ENCODE results near the gene WDR5.

Gene WDR5

DNA sequence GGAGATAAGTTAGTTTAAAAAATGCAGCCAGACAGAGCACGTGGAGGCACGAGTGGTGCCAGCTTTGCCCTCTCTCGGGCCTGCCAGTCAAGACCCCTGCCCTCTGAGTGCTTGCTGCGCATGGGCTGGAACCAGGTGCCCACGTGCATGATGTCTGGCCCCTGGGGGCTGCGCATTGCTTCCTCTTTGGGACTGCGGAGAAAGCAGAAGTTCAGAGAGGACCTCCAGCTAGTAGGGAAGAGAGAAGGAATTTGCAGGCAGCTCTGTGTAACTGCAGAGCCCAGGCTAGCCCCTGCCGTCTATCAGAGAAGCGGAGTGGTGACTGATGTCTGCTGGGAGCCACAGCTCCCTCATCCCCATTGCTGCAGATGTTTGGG is 38.2 kb downstream of the WDR5 start:
- peak; percentile 66 for DNase-seq (ENCODE audit: low spot score)

DNA sequence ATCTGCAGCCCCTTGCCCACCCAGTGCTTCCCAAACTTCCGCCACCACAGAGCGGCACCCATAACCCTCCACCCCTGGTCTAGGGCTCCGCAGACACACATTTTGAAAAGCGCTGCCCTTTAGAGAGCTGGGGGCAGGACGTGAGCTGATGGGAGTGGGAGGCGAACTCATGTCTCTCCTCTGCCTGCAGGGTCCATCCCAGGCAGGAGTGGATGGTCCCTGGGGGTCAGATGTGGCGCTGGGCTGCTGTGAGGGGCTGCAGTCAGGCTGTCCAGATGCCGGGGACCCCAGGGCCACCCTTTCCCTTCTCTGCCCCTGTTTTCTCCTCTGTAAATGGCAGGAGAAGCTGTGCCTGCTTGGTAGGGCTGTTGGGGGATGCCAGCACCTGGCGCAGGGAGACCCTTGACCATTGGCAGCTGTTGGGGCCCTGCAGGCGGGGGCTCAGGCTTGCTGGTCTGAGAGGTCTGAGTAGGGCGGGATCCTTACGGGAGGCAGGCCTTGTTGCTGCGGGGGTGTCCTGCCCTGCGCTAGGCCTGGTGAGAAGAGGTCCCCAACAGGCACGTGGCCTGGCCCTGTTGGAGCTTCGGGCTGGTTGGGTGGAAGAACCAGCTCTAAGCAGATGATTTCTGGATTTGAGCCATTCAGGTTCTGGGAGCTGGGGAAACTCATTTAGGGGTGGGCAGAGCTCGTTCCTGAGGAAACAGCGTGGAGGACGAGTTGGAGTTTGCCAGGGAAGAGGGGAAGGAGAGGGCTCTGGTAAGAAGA is 38.8 kb downstream of the WDR5 start:
- DNase-seq (ENCODE audit: low spot score) = no peak

DNA sequence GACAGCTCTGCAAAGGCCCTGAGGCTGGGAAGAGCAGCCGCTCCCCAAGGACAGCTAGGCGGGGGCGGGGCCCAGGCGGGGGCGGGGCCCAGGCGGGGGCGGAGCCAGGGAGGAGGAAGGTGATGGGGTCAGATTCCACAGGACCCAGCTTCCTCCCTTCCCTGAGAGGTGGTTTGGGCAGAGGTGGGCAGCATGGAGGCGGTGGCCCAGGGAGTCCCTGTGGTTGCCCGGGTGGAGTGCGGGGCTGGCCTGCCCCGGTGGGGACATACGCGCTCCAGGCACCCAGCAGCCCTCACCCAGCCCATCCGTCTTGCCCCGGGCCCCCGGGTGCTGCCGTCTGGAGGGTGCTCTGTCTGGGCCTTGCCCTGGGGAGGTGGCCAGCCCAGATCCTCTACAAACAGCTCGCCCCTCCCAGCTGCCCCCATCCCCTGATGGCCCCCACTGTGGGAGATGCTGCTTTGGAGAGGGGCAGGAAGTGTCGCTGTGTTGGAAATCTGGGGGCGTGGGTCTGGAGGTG is 39.5 kb downstream of the WDR5 start:
- no peak for DNase-seq (ENCODE audit: low spot score)

DNA sequence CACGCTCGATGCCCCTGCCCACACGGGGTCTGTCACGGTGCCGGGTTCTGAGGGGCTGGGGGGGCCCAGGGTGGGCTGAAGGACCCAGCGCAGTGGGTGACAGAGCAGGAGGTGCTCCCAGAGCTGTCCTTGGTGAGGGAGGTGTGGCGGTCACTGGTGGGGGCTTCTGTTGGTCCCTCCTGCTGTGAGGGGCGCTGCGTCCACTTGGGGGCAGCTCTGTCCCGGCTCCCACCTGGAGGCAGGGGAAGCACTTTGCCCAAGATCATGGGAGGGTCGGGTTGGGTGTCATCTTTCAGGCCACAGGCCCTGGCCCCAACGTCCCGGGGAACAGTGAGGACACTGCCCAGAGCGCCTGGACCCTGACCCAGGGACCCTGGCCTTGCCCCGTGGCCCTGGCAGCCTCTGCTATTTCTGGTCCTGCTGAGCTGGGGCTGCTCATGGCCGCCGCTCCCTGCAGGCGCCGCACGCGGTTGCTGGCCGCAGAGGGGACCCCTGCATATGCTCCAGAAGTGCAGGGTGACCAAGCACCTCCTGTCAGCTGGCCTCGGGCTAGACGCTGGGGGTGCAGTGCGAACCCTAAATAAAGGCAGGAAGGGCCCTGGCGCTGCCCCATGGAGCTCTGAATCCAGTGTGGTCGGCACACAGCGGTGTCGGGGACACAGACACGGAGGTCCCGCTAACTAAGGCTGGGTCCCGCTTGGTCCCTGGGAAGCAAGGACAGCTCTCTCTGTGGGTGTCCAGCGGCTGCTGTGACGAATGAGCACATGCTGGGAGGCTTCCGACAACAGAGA is 40.1 kb downstream of the WDR5 start:
- DNase-seq (ENCODE audit: low spot score) = no peak

DNA sequence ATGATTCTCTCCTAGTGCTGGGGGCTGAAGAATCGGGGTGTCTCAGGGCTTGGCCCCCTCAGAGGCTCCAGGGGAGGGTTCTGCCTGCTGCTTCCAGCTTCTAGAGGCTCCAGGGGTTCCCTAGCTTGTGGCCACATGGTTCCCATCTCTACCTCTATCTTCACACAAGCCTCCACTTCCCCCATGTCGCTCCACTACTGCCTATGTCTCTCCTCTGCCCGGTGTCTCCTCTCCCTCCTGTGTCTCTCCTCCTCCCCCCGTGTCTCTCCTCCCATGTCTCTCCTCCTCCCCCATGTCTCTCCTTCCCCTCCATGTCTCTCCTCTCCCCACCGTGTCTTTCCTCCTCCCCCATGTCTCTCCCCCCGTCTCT is 40.7 kb downstream of the WDR5 start:
- DNase-seq (ENCODE audit: low spot score) = no peak

DNA sequence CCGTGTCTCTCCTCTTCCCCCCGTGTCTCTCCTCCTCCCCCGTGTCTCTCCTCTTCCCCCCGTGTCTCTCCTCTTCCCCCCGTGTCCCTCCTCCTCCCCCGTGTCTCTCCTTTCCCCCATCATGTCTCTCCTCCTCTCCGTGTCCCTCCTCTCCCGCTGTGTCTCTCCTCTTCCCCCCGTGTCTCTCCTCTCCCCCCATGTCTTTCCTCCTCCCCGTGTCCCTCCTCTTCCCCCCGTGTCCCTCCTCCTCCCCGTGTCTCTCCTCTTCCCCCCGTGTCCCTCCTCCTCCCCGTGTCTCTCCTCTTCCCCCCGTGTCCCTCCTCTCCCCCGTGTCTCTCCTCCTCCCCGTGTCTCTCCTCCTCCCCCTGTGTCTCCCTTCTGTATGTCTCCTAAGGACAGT is 41.3 kb downstream of the WDR5 start:
- no peak for DNase-seq (ENCODE audit: low spot score)

DNA sequence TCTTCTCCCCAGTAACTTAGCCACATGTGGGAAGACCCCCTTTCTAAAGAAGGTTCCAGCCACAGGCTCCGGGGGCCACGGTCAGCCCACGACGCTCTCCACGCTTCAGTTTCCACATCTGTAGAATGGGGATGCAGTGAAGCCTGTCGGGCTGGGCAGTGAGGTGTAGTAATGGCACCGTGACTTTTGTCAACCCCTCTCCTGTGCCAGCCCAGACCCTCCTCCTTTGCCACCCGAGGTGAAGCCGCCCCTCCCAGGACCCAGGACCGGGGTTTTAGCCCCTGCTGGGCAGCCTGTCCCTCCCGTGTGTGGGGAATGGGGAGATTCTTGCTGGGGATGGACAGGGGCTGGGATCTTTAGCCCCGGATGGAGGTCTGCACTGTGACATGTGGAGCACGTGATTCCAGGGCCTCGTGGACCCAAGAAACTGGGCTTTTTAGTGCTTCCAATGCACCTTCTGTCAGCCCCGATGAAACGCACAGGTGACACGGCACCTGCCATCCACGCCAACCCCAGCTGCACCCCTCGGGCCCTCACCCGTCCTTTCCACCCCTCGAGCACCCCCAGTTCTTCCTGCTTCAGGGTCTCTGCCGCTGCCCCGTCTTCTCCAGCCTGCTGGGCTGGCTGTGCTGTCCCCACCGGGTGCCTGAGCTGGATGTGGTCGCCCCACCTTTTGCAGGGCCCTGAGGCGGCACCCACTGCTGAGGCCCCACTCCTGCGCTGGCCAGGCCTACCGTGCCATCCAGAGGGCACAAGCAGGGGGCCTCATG is 41.9 kb downstream of the WDR5 start:
- no peak for DNase-seq (ENCODE audit: low spot score)

DNA sequence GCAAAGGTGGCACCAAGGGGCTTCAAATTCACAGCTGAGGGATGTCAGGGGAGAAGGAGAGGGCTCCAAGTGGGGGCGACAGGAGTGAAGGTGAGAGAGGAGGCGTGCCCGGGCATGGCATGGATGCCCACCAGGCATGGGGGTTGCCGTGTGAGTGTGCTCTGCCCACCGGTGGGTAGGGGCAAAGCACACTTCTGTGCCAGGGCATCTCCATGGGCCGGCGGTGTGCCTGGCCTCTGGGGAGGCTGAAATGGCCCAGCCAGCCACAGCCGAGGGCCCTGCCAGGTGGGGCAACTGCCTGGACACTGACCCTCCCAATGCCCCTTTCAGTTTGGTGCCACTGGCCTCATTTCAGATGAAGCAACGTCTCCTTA is 42.5 kb downstream of the WDR5 start:
- DNase-seq (ENCODE audit: low spot score) = no peak

DNA sequence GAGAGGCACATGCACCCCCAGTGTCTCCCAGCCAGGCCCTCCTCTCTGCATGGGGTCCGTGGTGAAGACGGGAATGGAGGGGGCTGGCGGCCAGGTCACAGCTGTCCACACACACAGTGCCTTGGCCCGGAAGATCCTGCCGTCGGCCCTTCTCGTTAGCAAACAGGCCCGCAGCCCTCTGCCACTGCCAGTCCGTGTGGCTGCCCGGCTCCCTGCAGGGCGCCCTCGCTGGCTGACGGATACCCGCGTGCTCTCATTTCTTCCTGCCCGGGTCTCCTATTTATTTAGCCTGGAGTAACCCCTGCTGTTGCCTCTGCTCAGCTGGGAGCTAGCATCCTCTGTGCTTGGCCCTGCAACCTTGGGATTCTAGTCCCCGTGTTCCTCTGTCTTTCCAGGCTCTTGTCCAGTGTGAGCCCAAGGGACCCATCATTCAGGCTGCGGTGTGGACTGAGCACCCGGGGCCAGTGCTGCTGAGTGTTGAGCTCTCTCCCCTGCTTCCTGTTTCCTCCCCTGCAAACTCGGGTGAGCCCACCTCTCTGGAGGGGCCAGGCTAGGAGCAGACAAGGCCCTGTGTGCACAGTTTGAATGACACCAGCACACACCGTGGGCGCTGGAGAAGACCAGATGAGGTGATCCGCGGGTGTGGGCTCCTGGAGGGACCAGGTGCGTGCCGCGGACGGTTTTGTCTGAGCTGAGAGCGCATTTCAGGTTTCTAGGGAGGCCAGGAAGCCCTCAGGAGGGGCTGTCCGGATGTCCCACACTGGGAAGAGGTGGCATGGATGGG is 43.1 kb downstream of the WDR5 start:
- no peak for DNase-seq (ENCODE audit: low spot score)

DNA sequence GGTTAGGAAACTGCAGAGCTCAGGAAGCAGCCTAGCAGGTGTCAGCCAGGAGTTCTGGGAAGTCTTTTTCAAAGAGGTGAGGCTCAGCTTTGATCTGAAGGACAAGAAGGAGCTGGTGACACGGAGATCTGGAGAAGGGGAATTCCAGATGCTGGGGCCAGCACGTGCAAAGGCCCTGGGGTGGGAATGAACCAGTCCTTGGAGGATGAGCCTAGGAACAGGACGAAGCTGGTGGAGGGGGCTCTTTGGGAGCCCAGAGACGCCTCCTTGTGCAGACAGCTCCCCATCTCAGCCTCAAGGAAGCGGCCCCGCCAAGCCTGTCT is 43.7 kb downstream of the WDR5 start:
- DNase-seq (ENCODE audit: low spot score) = no peak

DNA sequence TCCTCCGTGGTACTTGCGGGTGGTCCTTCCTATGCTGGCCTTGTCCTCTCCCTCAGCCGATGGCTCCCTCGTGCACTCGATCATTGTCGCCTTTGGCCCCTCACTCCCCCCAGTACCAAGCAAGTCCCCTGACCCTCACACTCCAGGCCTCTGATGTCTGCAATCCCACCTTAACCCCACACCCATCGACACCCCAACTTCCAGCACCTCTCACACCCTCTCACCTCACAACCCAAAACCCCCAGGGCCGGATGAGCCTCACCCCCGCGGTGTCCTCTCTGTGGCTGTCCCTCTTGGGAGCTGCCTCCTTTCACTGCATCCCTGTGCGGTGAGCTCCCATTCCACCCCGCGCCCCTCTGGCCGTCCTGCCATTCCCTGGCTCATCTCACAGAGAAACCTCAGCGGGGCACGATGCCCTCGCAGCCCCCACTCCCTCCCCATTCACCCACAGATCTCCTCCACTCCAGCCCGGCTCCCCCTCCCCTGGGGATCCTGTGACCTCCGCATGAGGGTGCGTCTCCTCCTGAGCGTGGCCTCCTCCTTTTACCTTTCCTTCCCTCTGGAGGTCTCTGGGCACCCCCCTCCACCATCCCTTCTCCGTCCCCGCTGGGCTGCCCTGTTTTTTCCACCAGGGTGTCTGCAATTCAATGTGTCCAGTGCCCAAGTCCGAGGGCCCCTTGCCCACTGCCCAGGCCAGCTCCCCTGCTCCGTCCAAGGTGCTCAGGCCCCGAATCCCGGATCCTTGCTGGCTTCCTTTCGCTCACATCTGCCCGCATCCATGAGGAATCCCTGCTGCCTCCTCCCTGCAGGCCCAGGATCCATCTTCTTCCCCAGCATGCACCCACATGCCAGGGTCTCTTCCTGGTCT is 44.3 kb downstream of the WDR5 start:
- DNase-seq (ENCODE audit: low spot score) = no peak

DNA sequence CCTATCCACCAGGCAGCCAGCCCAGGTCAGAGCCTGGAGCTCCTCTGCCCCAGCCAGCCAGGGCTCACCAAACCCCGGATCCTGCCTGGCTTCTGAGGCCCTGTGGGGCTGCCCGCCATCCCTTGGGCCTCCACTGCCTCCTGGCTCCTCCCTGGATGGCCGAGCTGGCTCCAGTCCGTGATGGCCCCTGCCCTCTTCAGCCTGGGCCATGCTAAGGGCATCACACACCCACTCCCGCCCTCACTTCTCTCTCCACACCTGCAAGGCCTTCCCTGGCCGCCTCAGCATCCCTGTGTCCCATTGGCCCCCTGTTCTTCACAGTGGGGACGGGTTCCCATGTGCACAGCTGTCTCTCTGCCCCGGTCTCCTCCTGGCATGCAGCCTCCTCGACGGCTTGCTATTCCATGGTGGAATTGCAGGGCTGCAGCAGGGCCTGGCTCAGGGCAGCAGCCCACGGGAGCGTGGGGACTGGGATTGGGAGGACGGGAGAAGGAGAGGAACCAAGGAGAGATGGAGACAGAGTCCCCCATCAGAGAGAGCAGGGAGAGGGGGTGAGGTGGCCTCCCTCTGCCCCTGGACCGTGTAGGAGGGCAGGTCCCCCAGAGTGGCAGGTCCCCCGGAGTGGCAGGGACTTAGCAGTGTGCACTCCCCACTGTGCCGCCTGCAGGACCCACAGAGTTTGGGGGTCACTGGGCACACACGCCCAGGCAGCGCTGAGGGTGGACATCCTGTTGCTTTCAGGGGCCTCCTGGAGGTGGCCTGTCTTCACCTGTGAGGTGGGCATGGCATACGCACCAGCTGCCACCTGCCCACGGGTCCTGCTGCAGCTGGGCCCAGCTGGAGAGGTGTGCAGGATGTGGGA is 45.1 kb downstream of the WDR5 start:
- no peak for DNase-seq (ENCODE audit: low spot score)

DNA sequence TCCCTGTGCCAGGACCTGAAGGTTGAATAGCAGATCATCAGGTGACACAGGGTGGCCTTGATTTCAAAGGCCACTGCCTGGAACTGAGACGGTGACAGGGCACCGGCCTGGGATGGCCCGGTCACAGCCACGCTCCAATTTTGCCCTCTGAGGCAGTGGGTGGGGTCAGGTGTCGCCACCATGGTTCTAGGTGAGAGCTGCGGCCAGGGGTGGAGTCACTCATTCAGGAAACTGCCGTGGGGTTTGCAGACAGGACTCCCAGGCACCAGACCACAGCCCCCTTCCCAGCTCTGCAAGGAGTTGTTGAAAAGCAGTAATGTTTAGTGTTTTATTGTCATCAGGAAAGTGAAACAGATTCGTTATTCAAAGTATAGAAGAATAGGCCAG is 45.8 kb downstream of the WDR5 start:
- no peak for DNase-seq (ENCODE audit: low spot score)

DNA sequence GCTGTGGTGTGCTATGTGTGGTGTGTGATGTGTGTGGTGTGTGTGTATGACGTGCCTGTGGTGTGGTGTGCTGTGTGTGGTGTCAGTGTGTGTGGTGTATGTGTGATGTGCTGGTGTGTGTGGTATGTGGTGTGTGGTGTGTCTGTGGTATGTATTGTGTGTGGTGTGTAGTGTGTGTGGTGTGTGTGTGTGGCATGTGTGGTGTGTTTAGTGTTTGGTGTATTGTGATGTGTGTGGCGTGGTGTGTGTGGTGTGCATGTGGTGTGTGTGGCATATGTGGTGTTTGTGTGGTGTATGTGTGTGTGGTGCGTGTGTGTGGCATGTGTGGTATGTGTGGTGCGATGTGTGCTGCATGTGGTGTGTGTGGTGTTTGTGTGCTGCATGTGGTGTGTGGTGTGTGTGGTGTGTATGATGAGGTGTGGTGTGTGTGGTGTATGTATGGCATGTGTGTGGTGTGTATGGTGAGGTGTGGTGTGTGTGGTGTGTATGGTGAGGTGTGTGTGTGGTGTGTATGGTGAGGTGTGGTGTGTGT is 46.7 kb downstream of the WDR5 start:
- DNase-seq (ENCODE audit: low spot score) = no peak

DNA sequence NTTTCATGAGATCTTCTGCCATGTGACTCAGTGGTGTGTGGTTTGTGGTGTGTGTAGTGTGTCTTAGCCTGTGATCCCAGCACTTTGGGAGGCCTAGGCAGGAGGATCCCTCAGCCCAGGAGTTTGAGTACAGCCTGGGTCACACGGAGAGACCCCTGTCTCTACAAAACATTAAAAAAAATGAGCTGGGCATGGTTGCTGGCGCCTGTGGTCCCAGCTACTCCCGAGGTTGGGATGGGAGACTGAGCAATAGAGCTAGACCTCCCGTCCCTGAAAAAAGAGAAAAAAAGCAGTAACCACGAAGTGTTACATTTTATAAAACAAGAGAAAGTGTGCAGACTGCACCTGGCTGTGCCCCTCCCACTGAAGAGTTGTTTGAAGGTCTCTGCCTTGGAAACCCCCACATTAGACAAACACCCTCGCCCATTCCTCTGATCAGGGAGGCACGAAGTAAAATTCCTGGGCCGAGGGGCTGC is 49.7 kb downstream of the WDR5 start:
- DNase-seq (ENCODE audit: low spot score) = no peak

DNA sequence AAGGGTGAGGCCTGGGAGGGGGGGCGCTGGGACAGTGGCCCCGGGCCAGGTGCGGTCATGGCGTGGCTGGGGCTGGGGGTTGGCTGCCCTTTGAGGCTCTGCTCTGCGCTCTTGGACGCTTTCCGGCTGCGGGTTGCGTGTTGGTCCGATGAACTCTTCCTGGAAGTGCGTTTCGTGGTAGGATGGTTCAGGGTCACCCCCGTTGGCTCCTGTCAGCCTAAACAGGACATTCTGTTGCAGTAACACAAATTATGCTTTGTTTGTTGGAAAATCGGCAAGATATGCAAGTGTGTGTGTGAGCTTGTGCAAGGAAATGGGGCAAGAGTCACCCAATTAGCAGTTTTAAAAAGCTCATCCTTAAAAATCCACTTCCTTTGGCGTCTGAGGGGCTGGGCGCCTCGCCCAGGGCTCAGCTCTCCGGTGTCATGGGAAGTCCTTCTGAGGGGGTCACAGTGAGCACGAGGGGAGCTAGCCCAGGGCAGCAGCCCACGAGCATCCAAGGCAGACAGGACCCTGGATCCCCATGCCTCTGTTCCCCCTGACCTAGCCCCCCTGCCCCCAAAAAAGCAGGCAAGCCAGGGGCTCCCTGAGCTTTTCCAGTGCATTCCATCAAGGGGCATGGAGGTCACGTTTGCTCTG is 50.7 kb downstream of the WDR5 start:
- DNase-seq (ENCODE audit: low spot score) = no peak

DNA sequence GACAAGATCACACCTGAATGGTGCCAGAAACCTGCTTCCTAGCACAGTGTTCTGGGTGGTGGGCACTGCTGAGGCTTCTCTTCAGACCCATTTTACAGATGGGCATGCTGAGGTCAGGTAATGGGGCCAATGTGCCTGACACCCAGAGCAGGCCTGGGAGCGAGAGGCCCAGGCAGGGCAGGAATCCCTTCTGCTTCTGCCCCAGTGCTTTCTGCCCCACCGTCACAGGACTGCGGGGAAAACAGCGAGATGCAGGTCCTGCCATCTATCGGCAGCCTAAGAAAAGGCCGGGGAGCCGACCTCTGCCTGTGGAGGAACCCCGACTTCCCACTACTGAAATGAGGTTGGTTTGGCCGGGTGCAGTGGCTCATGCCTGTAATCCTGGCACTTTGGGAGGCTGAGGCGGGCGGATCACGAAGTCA is 51.2 kb downstream of the WDR5 start:
- no peak for DNase-seq (ENCODE audit: low spot score)

DNA sequence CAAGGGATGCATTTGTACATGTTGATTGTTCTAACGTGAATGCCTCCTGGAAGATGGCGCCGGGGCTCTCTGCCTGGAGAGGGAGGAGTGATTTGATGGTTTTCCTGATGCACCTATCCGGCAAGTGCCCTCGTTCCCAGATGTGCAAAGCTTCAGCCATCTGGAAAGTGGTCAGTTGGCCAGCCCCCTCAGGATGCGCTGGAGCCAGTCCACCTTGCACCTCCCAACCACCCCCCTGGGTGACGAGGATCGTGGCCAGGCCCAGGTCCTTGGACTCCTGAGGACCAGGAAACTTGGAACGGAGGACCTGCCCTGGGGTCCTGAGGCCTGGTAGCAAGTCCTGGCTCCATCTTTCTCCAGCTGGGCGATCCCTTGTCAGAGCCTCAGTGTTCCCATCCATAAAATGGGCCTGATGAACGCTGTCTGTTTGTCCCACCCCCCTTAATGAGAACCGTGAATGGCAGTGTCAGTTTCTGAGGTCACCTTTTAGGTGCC is 52.1 kb downstream of the WDR5 start:
- DNase-seq (ENCODE audit: low spot score) = no peak

Measured in Ammon's horn (tissue), 1 donor.